HG02970 (cell line): ENCODE measurements around the gene DEDD2.

ENCODE experiments used
- ATAC-seq: cut with Tn5 transposase; IDR thresholded peaks from one replicate; pipeline ENCODE4 v1.9.1; 2021; ENCODE audit warnings: mild to moderate bottlenecking, moderate library complexity, moderate number of reproducible peaks; ENCODE audit not compliant: unreplicated experiment, low FRiP score

DEDD2 gene

GRCh38 chr19:42229855-42230351 lies 12.4 kb upstream of the DEDD2 start:
- ATAC-seq, result no peak

GRCh38 chr19:42229301-42229854 lies 11.9 kb upstream of the DEDD2 start:
- ATAC-seq, result no peak

- no peak for ATAC-seq
Measured at GRCh38 chr19:42228641-42229040, 11.2 kb upstream of the DEDD2 start.

- ATAC-seq, result no peak
Measured at GRCh38 chr19:42226886-42227285, 9.4 kb upstream of the DEDD2 start.

GRCh38 chr19:42225718-42226292 lies 8.3 kb upstream of the DEDD2 start:
- ATAC-seq, result no peak

GRCh38 chr19:42224940-42225717 lies 7.7 kb upstream of the DEDD2 start:
- ATAC-seq, result no peak

GRCh38 chr19:42220751-42221097 lies 3.2 kb upstream of the DEDD2 start:
- ATAC-seq, result no peak

GRCh38 chr19:42219812-42220750 lies 2.6 kb upstream of the DEDD2 start, which contains the start of gene ZNF526:
ZNF526 (plus strand) TSS chr19:42220312; CDS start chr19:42224404, 4,092 bp downstream.
- ATAC-seq, result peak; percentile 52

GRCh38 chr19:42216653-42217519 lies 591 bp downstream of the DEDD2 start:
- peak; percentile 28 for ATAC-seq

- ATAC-seq, result no peak
Measured at GRCh38 chr19:42214810-42215485, 2.5 kb downstream of the DEDD2 start.

- no peak for ATAC-seq
Measured at GRCh38 chr19:42212886-42213285, 4.6 kb downstream of the DEDD2 start.

- ATAC-seq, result no peak
Measured at GRCh38 chr19:42208612-42209011, 8.9 kb downstream of the DEDD2 start.

- ATAC-seq, result no peak
Measured at GRCh38 chr19:42207767-42208271, 9.7 kb downstream of the DEDD2 start.

- ATAC-seq, result no peak
Measured at GRCh38 chr19:42206871-42207755, 10.4 kb downstream of the DEDD2 start.

GRCh38 chr19:42204664-42205063 lies 12.8 kb downstream of the DEDD2 start:
- no peak for ATAC-seq

GRCh38 chr19:42203700-42204099 lies 13.8 kb downstream of the DEDD2 start:
- no peak for ATAC-seq

- no peak for ATAC-seq
Measured at GRCh38 chr19:42202290-42202880, 15.1 kb downstream of the DEDD2 start.
